Dendritic cell treated with granulocyte-macrophage colony-stimulating factor and Interleukin-4, amounts not matched to agents 40 ng/mL and 50 ng/mL, for 4 days (primary cell): ENCODE measurements around the gene CLIC2.
"Not testable (repeated sequence)": the region's sequence is repeated elsewhere in the genome, so short reads cannot be mapped to it uniquely, and the experiment has no call there.

Experiments used
- H3K27ac Mint-ChIP-seq: one replicate; pipeline ENCODE4 v1.8.0; 2022; ENCODE audit warnings: mild to moderate bottlenecking, mixed read lengths
- H3K27me3 Mint-ChIP-seq: one replicate; pipeline ENCODE4 v1.8.0; 2022; ENCODE audit warnings: mild to moderate bottlenecking, mixed read lengths
- H3K36me3 Mint-ChIP-seq: one replicate; pipeline ENCODE4 v1.8.0; 2022; ENCODE audit warnings: low read depth, mixed read lengths
- H3K4me1 Mint-ChIP-seq: one replicate; pipeline ENCODE4 v1.8.0; 2022; ENCODE audit warnings: low read depth, mixed read lengths
- H3K4me3 Mint-ChIP-seq: one replicate; pipeline ENCODE4 v1.8.0; 2022; ENCODE audit warnings: mild to moderate bottlenecking, moderate library complexity, mixed read lengths
- H3K9me3 Mint-ChIP-seq: one replicate; pipeline ENCODE4 v1.8.0; 2022; ENCODE audit warnings: mixed read lengths
- intact Hi-C: fragments of 100-400 bp; cut with micrococcal nuclease; formaldehyde crosslinking; loops from one replicate; pipeline ENCODE4 v1.15.0; 2022

Gene CLIC2

DNA sequence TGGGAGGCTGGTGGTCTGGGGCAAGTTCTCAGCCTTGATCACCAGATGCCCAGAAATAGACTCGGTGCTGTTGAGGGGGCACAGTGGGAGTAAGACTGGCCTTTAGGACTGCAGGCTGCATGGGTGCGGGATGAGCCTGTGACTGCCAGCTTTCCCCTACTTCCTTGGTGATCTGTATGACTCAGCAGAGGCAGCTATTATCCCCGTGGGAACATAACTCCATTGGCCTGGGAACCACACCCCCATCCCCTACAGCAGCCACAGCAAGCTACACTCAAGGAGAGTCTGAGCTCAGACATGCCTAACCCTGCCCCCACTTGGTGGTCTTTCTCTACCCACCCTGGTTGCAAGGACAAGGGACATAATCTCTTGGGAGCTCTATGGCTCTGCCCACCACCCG lies 20.6 kb downstream of the CLIC2 start:
- Mint-ChIP-seq H3K27me3 (no peaks in the 10 kb centered on the region), H3K9me3 (peaks cover under 1% of the 10 kb centered on the region), H3K4me1 (peaks cover 43% of the 10 kb centered on the region), H3K27ac (no peak overlapping the region), H3K36me3 (peaks cover 57% of the 10 kb centered on the region), H3K4me3 (peak overlapping the region; percentile 6)
- intact Hi-C loops = no loop called here

- Mint-ChIP-seq H3K9me3 (no peaks in the 10 kb centered on the region), H3K27ac (no peak overlapping the region), H3K27me3 (no peaks in the 10 kb centered on the region), H3K4me1 (peaks cover 10% of the 10 kb centered on the region), H3K4me3 (no peak overlapping the region), H3K36me3 (peaks cover 86% of the 10 kb centered on the region)
- intact Hi-C loops = no loop called here
These were observed 40.6 kb downstream of the CLIC2 start for GRCh38 chrX:155293771-155294170.

GRCh38 chrX:155279873-155280272 lies 54.5 kb downstream of the CLIC2 start:
- H3K36me3 Mint-ChIP-seq = peaks cover 88% of the 10 kb centered on the region
- H3K27ac Mint-ChIP-seq = no peak overlapping the region
- H3K4me3 Mint-ChIP-seq = no peak overlapping the region
- intact Hi-C loops = no loop called here
- no peaks in the 10 kb centered on the region for H3K27me3 Mint-ChIP-seq
- H3K4me1 Mint-ChIP-seq = peaks cover 9% of the 10 kb centered on the region
- H3K9me3 Mint-ChIP-seq = no peaks in the 10 kb centered on the region

DNA sequence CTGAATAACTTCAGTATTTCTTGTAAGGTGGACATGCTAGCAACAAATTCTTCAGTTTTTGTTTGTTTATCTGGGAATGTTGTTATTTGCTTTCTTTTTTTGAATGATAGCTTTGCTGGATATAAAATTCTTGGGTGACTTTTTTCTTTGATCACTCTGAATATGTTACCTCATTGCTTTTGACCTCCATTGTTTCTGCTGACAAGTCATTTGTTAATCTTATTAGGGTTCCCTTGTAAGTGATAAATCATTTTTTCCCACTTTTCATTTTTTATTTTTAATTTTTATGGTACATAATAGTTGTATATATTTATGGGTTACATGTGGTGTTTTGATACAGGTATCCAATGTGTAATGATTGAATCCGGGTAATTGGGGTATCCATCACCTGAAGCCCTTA lies 63.4 kb downstream of the CLIC2 start:
- Mint-ChIP-seq H3K27ac (no peak overlapping the region), H3K9me3 (peaks cover 23% of the 10 kb centered on the region), H3K4me1 (no peaks in the 10 kb centered on the region), H3K27me3 (no peaks in the 10 kb centered on the region), H3K4me3 (no peak overlapping the region), H3K36me3 (peaks cover 28% of the 10 kb centered on the region)
- intact Hi-C loops = no loop called here

GRCh38 chrX:155267995-155268394 lies 66.4 kb downstream of the CLIC2 start:
- intact Hi-C loops, H3K4me3 Mint-ChIP-seq, H3K27ac Mint-ChIP-seq, H3K4me1 Mint-ChIP-seq, H3K27me3 Mint-ChIP-seq, H3K36me3 Mint-ChIP-seq: not testable (repeated sequence)
- peaks cover 23% of the 10 kb centered on the region for H3K9me3 Mint-ChIP-seq

DNA sequence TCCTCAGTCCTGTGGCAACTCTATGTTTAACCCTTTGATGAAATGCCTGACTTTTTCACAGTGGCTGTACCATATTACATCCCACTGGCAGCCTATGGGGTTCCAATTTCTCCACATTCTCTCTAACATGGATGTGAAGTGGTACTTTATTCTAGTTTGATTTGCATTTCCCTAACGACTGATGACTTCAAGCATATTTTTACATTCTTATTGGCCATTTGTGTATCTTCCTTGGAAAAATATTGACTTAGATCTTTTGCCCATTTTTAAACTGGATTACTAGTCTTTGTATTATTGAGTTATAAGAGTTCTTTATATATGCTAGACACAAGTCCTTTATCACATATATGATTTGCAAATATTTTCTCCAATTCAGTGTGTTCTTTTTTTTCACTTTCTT lies 68.0 kb downstream of the CLIC2 start:
- intact Hi-C loops = no loop called here
- H3K36me3 Mint-ChIP-seq = no peaks in the 10 kb centered on the region
- peaks cover 4% of the 10 kb centered on the region for H3K27me3 Mint-ChIP-seq
- peaks cover 6% of the 10 kb centered on the region for H3K4me1 Mint-ChIP-seq
- H3K27ac Mint-ChIP-seq = no peak overlapping the region
- H3K9me3 Mint-ChIP-seq = peaks cover 11% of the 10 kb centered on the region
- no peak overlapping the region for H3K4me3 Mint-ChIP-seq

- Mint-ChIP-seq H3K36me3 (no peaks in the 10 kb centered on the region), H3K9me3 (peaks cover 6% of the 10 kb centered on the region), H3K4me1 (peaks cover 6% of the 10 kb centered on the region), H3K4me3 (peak within 1 kb of the TSS; percentile 64), H3K27me3 (peaks cover 4% of the 10 kb centered on the region), H3K27ac (no peak within 1 kb of the TSS)
- intact Hi-C loops = no loop called here
These were observed 70.4 kb downstream of the CLIC2 start, which contains the start of gene RAB39B for GRCh38 chrX:155263854-155264628. Gene RAB39B (minus strand): TSS chrX:155264491. CDS start chrX:155264288, 203 bp downstream.

DNA sequence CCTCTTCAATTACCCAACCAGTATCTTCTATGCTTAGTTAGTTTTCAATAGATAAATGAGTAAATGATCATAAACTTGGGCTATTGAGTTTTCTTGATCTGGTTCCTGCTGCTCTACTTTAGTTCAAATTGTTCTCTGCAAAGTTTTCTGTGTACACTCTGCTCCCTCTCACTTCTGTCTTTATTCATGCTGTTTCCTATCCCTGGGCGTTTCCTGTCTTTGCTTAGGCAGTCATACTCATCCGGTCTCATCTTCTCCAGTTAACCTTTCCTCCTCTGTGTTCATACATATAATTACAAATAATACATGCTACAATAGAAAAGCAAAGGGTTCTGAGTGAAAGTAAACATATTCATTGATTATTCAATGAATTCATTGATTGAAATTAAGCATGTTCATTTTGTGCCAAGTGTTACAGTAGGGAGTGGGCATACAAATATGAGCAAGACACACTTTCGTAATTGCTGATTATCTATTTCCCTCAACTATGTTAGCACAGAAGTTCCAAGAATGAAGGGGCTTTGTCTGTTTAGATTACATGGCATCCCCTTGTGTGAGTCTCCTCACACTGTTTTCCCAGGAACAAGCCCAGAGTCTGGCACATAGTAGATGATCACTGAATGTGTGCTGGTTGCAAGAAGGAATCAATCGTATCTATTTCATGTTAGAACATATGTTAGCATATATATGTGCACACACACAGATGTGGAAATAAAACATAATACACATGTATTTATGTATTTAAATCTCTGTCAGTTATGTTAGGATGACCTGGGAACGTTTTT lies 71.3 kb downstream of the CLIC2 start:
- H3K27ac Mint-ChIP-seq = no peak overlapping the region
- intact Hi-C loops = no loop called here
- H3K4me3 Mint-ChIP-seq = no peak overlapping the region
- peaks cover 6% of the 10 kb centered on the region for H3K4me1 Mint-ChIP-seq
- peaks cover 4% of the 10 kb centered on the region for H3K27me3 Mint-ChIP-seq
- H3K9me3 Mint-ChIP-seq = no peaks in the 10 kb centered on the region
- H3K36me3 Mint-ChIP-seq = no peaks in the 10 kb centered on the region

GRCh38 chrX:155259752-155260151 lies 74.7 kb downstream of the CLIC2 start:
- H3K36me3 Mint-ChIP-seq = no peaks in the 10 kb centered on the region
- H3K27ac Mint-ChIP-seq = no peak overlapping the region
- peaks cover 4% of the 10 kb centered on the region for H3K27me3 Mint-ChIP-seq
- peaks cover 6% of the 10 kb centered on the region for H3K4me1 Mint-ChIP-seq
- no peaks in the 10 kb centered on the region for H3K9me3 Mint-ChIP-seq
- no peak overlapping the region for H3K4me3 Mint-ChIP-seq
- intact Hi-C loops = no loop called here

DNA sequence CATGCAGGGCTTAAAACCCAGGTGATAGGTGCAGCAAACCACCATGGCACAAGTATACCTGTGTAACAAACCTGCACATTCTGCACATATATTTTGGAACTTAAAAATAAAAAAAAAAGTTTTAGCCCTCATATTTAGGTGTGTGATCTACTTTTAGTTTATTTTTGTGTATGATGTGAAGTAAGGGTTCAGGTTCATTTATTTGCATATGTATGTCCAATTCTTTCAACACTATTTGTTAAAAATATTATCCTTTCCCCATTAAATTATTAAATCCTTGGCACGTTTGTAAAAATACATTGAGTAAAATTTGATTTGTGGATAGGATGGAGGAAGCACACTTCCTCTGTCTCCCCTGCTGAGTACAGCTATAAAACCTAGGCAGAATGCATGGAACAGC lies 83.0 kb downstream of the CLIC2 start:
- no peaks in the 10 kb centered on the region for H3K4me1 Mint-ChIP-seq
- H3K27ac Mint-ChIP-seq = no peak overlapping the region
- no peaks in the 10 kb centered on the region for H3K27me3 Mint-ChIP-seq
- H3K4me3 Mint-ChIP-seq = no peak overlapping the region
- no peaks in the 10 kb centered on the region for H3K36me3 Mint-ChIP-seq
- intact Hi-C loops = no loop called here
- no peaks in the 10 kb centered on the region for H3K9me3 Mint-ChIP-seq

- H3K27me3 Mint-ChIP-seq = no peaks in the 10 kb centered on the region
- no peak overlapping the region for H3K4me3 Mint-ChIP-seq
- H3K27ac Mint-ChIP-seq = no peak overlapping the region
- H3K36me3 Mint-ChIP-seq = no peaks in the 10 kb centered on the region
- peaks cover 10% of the 10 kb centered on the region for H3K4me1 Mint-ChIP-seq
- intact Hi-C loops = no loop called here
- no peaks in the 10 kb centered on the region for H3K9me3 Mint-ChIP-seq
These were observed 86.9 kb downstream of the CLIC2 start for GRCh38 chrX:155247497-155247896.

GRCh38 chrX:155246748-155247147 lies 87.7 kb downstream of the CLIC2 start:
- H3K4me3 Mint-ChIP-seq = no peak overlapping the region
- H3K27me3 Mint-ChIP-seq = no peaks in the 10 kb centered on the region
- no peak overlapping the region for H3K27ac Mint-ChIP-seq
- H3K4me1 Mint-ChIP-seq = peaks cover 10% of the 10 kb centered on the region
- H3K9me3 Mint-ChIP-seq = no peaks in the 10 kb centered on the region
- intact Hi-C loops = no loop called here
- no peaks in the 10 kb centered on the region for H3K36me3 Mint-ChIP-seq

DNA sequence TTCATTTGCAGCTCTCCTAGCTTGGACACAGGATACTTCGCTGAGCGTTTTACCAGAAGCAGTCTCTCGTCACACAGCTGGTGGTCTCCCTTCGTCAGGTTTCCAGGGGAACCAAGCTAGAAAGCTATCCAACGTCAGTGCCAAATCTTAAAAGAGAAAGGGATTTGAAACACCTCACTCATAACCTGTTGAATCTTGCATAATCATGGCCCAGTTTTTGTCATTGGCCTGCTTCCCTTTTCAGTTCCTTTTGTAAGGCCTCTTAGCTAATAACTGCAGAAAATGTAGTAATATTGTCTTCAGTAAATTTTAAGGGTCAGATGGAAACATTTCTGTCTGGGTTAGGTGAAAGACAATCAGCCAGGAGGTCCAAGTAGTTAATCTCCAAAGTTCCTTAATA lies 92.1 kb downstream of the CLIC2 start:
- Mint-ChIP-seq H3K9me3 (no peaks in the 10 kb centered on the region), H3K27ac (no peak overlapping the region), H3K36me3 (peaks cover 15% of the 10 kb centered on the region), H3K4me1 (peaks cover 15% of the 10 kb centered on the region), H3K4me3 (no peak overlapping the region), H3K27me3 (no peaks in the 10 kb centered on the region)
- intact Hi-C loops = no loop called here

DNA sequence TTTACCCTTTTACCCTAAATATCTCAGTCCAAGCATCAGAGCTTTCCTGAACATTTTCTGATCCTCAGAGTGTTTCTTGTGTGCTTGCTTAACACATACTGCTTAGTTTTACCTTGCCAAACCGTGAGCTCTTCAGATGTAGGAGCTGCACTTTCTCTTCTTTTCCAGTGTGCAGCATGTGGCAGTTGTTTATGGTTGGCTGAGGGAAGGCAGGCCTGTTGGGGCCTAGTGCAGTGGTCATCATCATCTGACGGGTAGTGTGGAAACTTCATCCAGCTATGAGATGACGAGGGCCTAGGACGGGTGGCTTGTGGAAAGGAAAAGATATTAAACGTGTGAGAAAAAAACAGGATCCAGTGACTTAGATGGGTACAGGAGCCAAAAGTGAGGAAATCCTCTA lies 96.7 kb downstream of the CLIC2 start:
- Mint-ChIP-seq H3K36me3 (peaks cover 44% of the 10 kb centered on the region), H3K4me1 (peaks cover 11% of the 10 kb centered on the region)

More for the DNA sequence above, 96.7 kb downstream of the CLIC2 start:
- Mint-ChIP-seq H3K9me3 (no peaks in the 10 kb centered on the region), H3K4me3 (no peak overlapping the region), H3K27me3 (no peaks in the 10 kb centered on the region), H3K27ac (no peak overlapping the region)
- intact Hi-C loops = no loop called here
